Coronary artery (tissue), 2 donors: ENCODE data around the gene NR2E1.

Source experiments
- DNase-seq: peaks from one replicate; pipeline ENCODE4 v3.0.0-alpha.2; 2017; ENCODE audit warnings: low spot score
- H3K27ac ChIP-seq, 2 donors: fragments of 200-600 bp; sonication (generic); one replicate each; pipeline ENCODE4 v1.5.1; 2016 to 2019
- H3K4me3 ChIP-seq: fragments of 200-600 bp; sonication (generic); 2 replicates; pipeline ENCODE4 v1.5.1; 2016; ENCODE audit warnings: mild to moderate bottlenecking, moderate library complexity
- CTCF ChIP-seq: fragments of 200-600 bp; sonication (generic); IDR thresholded peaks from one replicate; pipeline ENCODE4 v1.5.1; 2019; ENCODE audit warnings: antibody characterized with exemption

NR2E1 gene

GRCh38 chr6:108130262-108130661 lies 35.6 kb upstream of the NR2E1 start:
- TF ChIP-seq CTCF = no peak
- no peak for DNase-seq
- H3K4me3 ChIP-seq = no peak overlapping the region
- H3K27ac ChIP-seq = no peak overlapping the region

GRCh38 chr6:108132863-108133262 lies 33.0 kb upstream of the NR2E1 start:
- no peak overlapping the region for H3K27ac ChIP-seq
- no peak for DNase-seq
- H3K4me3 ChIP-seq = no peak overlapping the region
- no peak for TF ChIP-seq CTCF

GRCh38 chr6:108133594-108134179 lies 32.1 kb upstream of the NR2E1 start:
- DNase-seq = no peak
- H3K27ac ChIP-seq = peak overlapping the region; percentile 36 to 45
- H3K4me3 ChIP-seq = peak overlapping the region; percentile 67
- no peak for TF ChIP-seq CTCF

- no peak for TF ChIP-seq CTCF
- DNase-seq = no peak
- Histone ChIP-seq H3K4me3 (peak overlapping the region; percentile 67), H3K27ac (peak overlapping the region in 1 of 2 donors; percentile 36)
Observed at GRCh38 chr6:108134213-108134970, 31.4 kb upstream of the NR2E1 start.

GRCh38 chr6:108142240-108142639 lies 23.6 kb upstream of the NR2E1 start:
- Histone ChIP-seq H3K4me3 (no peak overlapping the region), H3K27ac (no peak overlapping the region)
- DNase-seq = no peak
- TF ChIP-seq CTCF = no peak

- no peak overlapping the region for H3K4me3 ChIP-seq
- no peak for DNase-seq
- TF ChIP-seq CTCF = no peak
- H3K27ac ChIP-seq = no peak overlapping the region
Observed at GRCh38 chr6:108145639-108146038, 20.2 kb upstream of the NR2E1 start.

GRCh38 chr6:108152446-108152845 lies 13.4 kb upstream of the NR2E1 start:
- Histone ChIP-seq H3K27ac (no peak overlapping the region), H3K4me3 (no peak overlapping the region)
- TF ChIP-seq CTCF = no peak
- no peak for DNase-seq
